Neuronal stem cell (in vitro differentiated cells): ENCODE data around the gene CIDEA.
"Not testable (repeated sequence)": the region's sequence is repeated elsewhere in the genome, so short reads cannot be mapped to it uniquely, and the experiment has no call there.

ENCODE experiments used
- DNase-seq: peaks from one replicate; pipeline ENCODE4 v3.0.0-alpha.2; 2013; ENCODE audit warnings: low spot score
- H2AFZ ChIP-seq: one replicate; pipeline ENCODE4 v1.6.1; 2013; ENCODE audit warnings: mild to moderate bottlenecking, low read length, inconsistent platforms
- H2AK5ac ChIP-seq: 2 replicates; pipeline ENCODE4 v1.6.1; 2013; ENCODE audit warnings: low read depth, mild to moderate bottlenecking, inconsistent platforms, low read length, moderate library complexity, mixed read lengths
- H2BK120ac ChIP-seq: 2 replicates; pipeline ENCODE4 v1.6.1; 2013; ENCODE audit warnings: low read depth, mild to moderate bottlenecking, inconsistent platforms, low read length, moderate library complexity, mixed read lengths
- H2BK12ac ChIP-seq: one replicate; pipeline ENCODE4 v1.6.1; 2013; ENCODE audit warnings: low read length, inconsistent platforms
- H2BK15ac ChIP-seq: 2 replicates; pipeline ENCODE4 v1.6.1; 2013; ENCODE audit warnings: mild to moderate bottlenecking, low read length, inconsistent platforms, mixed read lengths
- H2BK5ac ChIP-seq: one replicate; pipeline ENCODE4 v1.6.1; 2013; ENCODE audit warnings: inconsistent platforms, mild to moderate bottlenecking, low read length, moderate library complexity
- H3K14ac ChIP-seq: one replicate; pipeline ENCODE4 v1.6.1; 2013; ENCODE audit warnings: low read length, inconsistent platforms
- H3K18ac ChIP-seq: 2 replicates; pipeline ENCODE4 v1.6.1; 2013; ENCODE audit warnings: low read length, inconsistent platforms
- H3K23ac ChIP-seq: 2 replicates; pipeline ENCODE4 v1.6.1; 2013; ENCODE audit warnings: low read depth, mild to moderate bottlenecking, mixed read lengths, low read length, inconsistent platforms; ENCODE audit not compliant: poor library complexity
- H3K27ac ChIP-seq: replicated peaks from 3 replicates; pipeline ENCODE4 v1.5.1; 2013; ENCODE audit warnings: low read length, inconsistent platforms
- H3K27me3 ChIP-seq, 3 experiments: 2 replicates each; pipeline ENCODE4 v1.6.1; 2013; ENCODE audit warnings: low read length in 3 of 3, mild to moderate bottlenecking in 2 of 3, inconsistent platforms in 1 of 3, low read depth in 1 of 3, mixed read lengths in 1 of 3, moderate library complexity in 1 of 3; ENCODE audit not compliant: control insufficient read depth in 3 of 3, insufficient read depth in 3 of 3
- H3K36me3 ChIP-seq, 2 donors: replicated peaks in 1 of 2; 2 replicates each; pipeline ENCODE4 v1.6.1; 2013; ENCODE audit warnings: low read length in 2 of 2; ENCODE audit not compliant: control insufficient read depth in 2 of 2, insufficient read depth in 2 of 2
- H3K4ac ChIP-seq: 2 replicates; pipeline ENCODE4 v1.6.1; 2013; ENCODE audit warnings: inconsistent platforms, mild to moderate bottlenecking, low read length, moderate library complexity
- H3K4me1 ChIP-seq, 2 donors: 1 replicate in 1 of 2; 2 replicates in 1 of 2; pipeline ENCODE4 v1.6.1; 2013; ENCODE audit warnings: low read length in 2 of 2, low read depth in 1 of 2; ENCODE audit not compliant: control insufficient read depth in 2 of 2, insufficient read depth in 1 of 2
- H3K4me2 ChIP-seq: one replicate; pipeline ENCODE4 v1.6.1; 2013; ENCODE audit warnings: mild to moderate bottlenecking, low read length, inconsistent platforms; ENCODE audit not compliant: insufficient read depth, poor library complexity, severe bottlenecking
- H3K4me3 ChIP-seq, 2 donors: 2 replicates each; pipeline ENCODE4 v1.5.1; 2013; ENCODE audit warnings: low read length in 2 of 2, mild to moderate bottlenecking in 2 of 2, inconsistent platforms in 1 of 2, moderate library complexity in 1 of 2
- H3K79me1 ChIP-seq: one replicate; pipeline ENCODE4 v1.6.1; 2013; ENCODE audit warnings: low read depth, mild to moderate bottlenecking, inconsistent platforms, low read length, moderate library complexity
- H3K9ac ChIP-seq: one replicate; pipeline ENCODE4 v1.6.1; 2013; ENCODE audit warnings: mild to moderate bottlenecking, low read depth, low read length, inconsistent platforms; ENCODE audit not compliant: poor library complexity
- H3K9me3 ChIP-seq, 2 donors: replicated peaks in 1 of 2; 2 replicates each; pipeline versions ENCODE3 to v1.6.1; 2013; ENCODE audit warnings: low read length in 2 of 2, mild to moderate bottlenecking in 2 of 2, inconsistent platforms in 1 of 2, low read depth in 1 of 2, mixed read lengths in 1 of 2, moderate library complexity in 1 of 2; ENCODE audit not compliant: control insufficient read depth in 2 of 2, insufficient read depth in 1 of 2
- H4K8ac ChIP-seq: one replicate; pipeline ENCODE4 v1.6.1; 2013; ENCODE audit warnings: low read depth, mild to moderate bottlenecking, inconsistent platforms, low read length, moderate library complexity
- H4K91ac ChIP-seq: one replicate; pipeline ENCODE4 v1.6.1; 2013; ENCODE audit warnings: low read length, low read depth, mild to moderate bottlenecking, inconsistent platforms; ENCODE audit not compliant: poor library complexity
- WGBS, 2 donors: extraction: QIAGEN DNeasy Blood & Tissue Kit; methylation state at CpG; one replicate each; pipeline ENCODE4 v1.1.7; 2013; ENCODE audit warnings: missing lambda C conversion rate in 2 of 2, mixed read lengths in 1 of 2; ENCODE audit not compliant: insufficient read length in 2 of 2, insufficient replicate concordance in 1 of 2; ENCODE audit errors: extremely low coverage in 2 of 2; 5-methylcytosine and 5-hydroxymethylcytosine counted together

CIDEA gene

GRCh38 chr18:12214296-12215005, 39.7 kb upstream of the CIDEA start:
- no CpG with 5 or more reads among the region's 1 CpG for WGBS, 2 donors
- not testable (repeated sequence) for H3K4me1 ChIP-seq, H2BK120ac ChIP-seq

GRCh38 chr18:12216471-12216870, 37.7 kb upstream of the CIDEA start:
- not testable (repeated sequence) for H4K8ac ChIP-seq

More at GRCh38 chr18:12214296-12215005, 39.7 kb upstream of the CIDEA start:
- not testable (repeated sequence) for H2BK15ac ChIP-seq, H3K23ac ChIP-seq, H3K4me2 ChIP-seq, H3K4me3 ChIP-seq, H3K36me3 ChIP-seq, H3K18ac ChIP-seq, H3K9ac ChIP-seq, H4K91ac ChIP-seq, H2BK5ac ChIP-seq, DNase-seq, H2BK12ac ChIP-seq, H3K4ac ChIP-seq, H2AK5ac ChIP-seq, H3K9me3 ChIP-seq, H3K27ac ChIP-seq, H3K79me1 ChIP-seq, H3K27me3 ChIP-seq, H2AFZ ChIP-seq, H4K8ac ChIP-seq, H3K14ac ChIP-seq

GRCh38 chr18:12218603-12219002, 35.6 kb upstream of the CIDEA start:
- H2BK5ac ChIP-seq, H3K4me3 ChIP-seq, H3K4ac ChIP-seq, H3K18ac ChIP-seq, H3K79me1 ChIP-seq, DNase-seq, H3K14ac ChIP-seq, H3K27me3 ChIP-seq, H3K9ac ChIP-seq, H3K27ac ChIP-seq, H2BK120ac ChIP-seq, H3K4me2 ChIP-seq, H4K91ac ChIP-seq, H3K4me1 ChIP-seq, H2AK5ac ChIP-seq, H2AFZ ChIP-seq, H2BK15ac ChIP-seq, H3K23ac ChIP-seq, H2BK12ac ChIP-seq, H4K8ac ChIP-seq, H3K9me3 ChIP-seq, H3K36me3 ChIP-seq: not testable (repeated sequence)
- no CpG with 5 or more reads among the region's 6 CpGs for WGBS, 2 donors

More at GRCh38 chr18:12216471-12216870, 37.7 kb upstream of the CIDEA start:
- H2BK120ac ChIP-seq, H2AK5ac ChIP-seq, H3K23ac ChIP-seq, H3K27ac ChIP-seq, H2BK15ac ChIP-seq, H3K9ac ChIP-seq, H2AFZ ChIP-seq, H3K4ac ChIP-seq, H3K4me2 ChIP-seq, H3K4me3 ChIP-seq, H2BK12ac ChIP-seq, DNase-seq, H4K91ac ChIP-seq, H3K79me1 ChIP-seq, H3K18ac ChIP-seq, H2BK5ac ChIP-seq, H3K27me3 ChIP-seq, H3K4me1 ChIP-seq, H3K36me3 ChIP-seq, H3K14ac ChIP-seq, H3K9me3 ChIP-seq: not testable (repeated sequence)
- no CpG with 5 or more reads among the region's 4 CpGs for WGBS, 2 donors

GRCh38 chr18:12222041-12222440, 32.1 kb upstream of the CIDEA start:
- not testable (repeated sequence) for H3K36me3 ChIP-seq, H3K4ac ChIP-seq, H3K4me3 ChIP-seq, H2BK12ac ChIP-seq, H3K27me3 ChIP-seq, H3K23ac ChIP-seq, H3K9ac ChIP-seq, H2AFZ ChIP-seq, H4K91ac ChIP-seq, H4K8ac ChIP-seq, H3K79me1 ChIP-seq, H2BK5ac ChIP-seq, H3K4me1 ChIP-seq, H2BK15ac ChIP-seq, H3K4me2 ChIP-seq, DNase-seq, H3K18ac ChIP-seq, H3K27ac ChIP-seq, H3K9me3 ChIP-seq, H2AK5ac ChIP-seq, H3K14ac ChIP-seq, H2BK120ac ChIP-seq
- no CpG with 5 or more reads among the region's 2 CpGs for WGBS, 2 donors
